Effector memory CD4-positive, alpha-beta T cell (primary cell): ENCODE measurements around the gene GRIK3.

Experiments
- DNase-seq, 3 donors: peaks; one replicate each; pipeline ENCODE4 v3.0.0-alpha.2; 2020
- H3K27ac ChIP-seq: 2 replicates; pipeline ENCODE4 v1.7.0; 2013; ENCODE audit warnings: mild to moderate bottlenecking, low read length, moderate library complexity; ENCODE audit not compliant: insufficient read depth, poor library complexity, severe bottlenecking
- H3K27me3 ChIP-seq: replicated peaks from 2 replicates; pipeline ENCODE4 v1.7.0; 2013; ENCODE audit warnings: mild to moderate bottlenecking, low read length; ENCODE audit not compliant: insufficient read depth, control insufficient read depth, poor library complexity, severe bottlenecking
- H3K36me3 ChIP-seq: 2 replicates; pipeline ENCODE4 v1.7.0; 2013; ENCODE audit warnings: mild to moderate bottlenecking, low read length, moderate library complexity; ENCODE audit not compliant: control insufficient read depth, insufficient read depth
- H3K4me1 ChIP-seq: 2 replicates; pipeline ENCODE4 v1.7.0; 2013; ENCODE audit warnings: low read length, mild to moderate bottlenecking; ENCODE audit not compliant: control insufficient read depth, insufficient read depth, poor library complexity, severe bottlenecking
- H3K4me3 ChIP-seq: 2 replicates; pipeline ENCODE4 v1.7.0; 2013; ENCODE audit warnings: low read length, low read depth, mild to moderate bottlenecking; ENCODE audit not compliant: insufficient read depth, poor library complexity, severe bottlenecking
- H3K9me3 ChIP-seq: 2 replicates; pipeline ENCODE4 v1.7.0; 2013; ENCODE audit warnings: mild to moderate bottlenecking, low read length, moderate library complexity; ENCODE audit not compliant: control insufficient read depth

The GRIK3 gene

GRCh38 chr1:37070126-37070525, 35.8 kb upstream of the GRIK3 start:
- H3K4me1 ChIP-seq: no peaks in the 10 kb centered on the region
- H3K27ac ChIP-seq: no peak overlapping the region
- no peaks in the 10 kb centered on the region for H3K27me3 ChIP-seq
- DNase-seq: no peak
- no peaks in the 10 kb centered on the region for H3K9me3 ChIP-seq
- H3K4me3 ChIP-seq: no peak overlapping the region
- no peaks in the 10 kb centered on the region for H3K36me3 ChIP-seq

GRCh38 chr1:37069406-37069805, 35.1 kb upstream of the GRIK3 start:
- Histone ChIP-seq H3K27me3 (no peaks in the 10 kb centered on the region), H3K4me3 (no peak overlapping the region), H3K27ac (no peak overlapping the region), H3K4me1 (no peaks in the 10 kb centered on the region), H3K36me3 (no peaks in the 10 kb centered on the region), H3K9me3 (no peaks in the 10 kb centered on the region)
- DNase-seq: no peak

GRCh38 chr1:37068897-37069296, 34.6 kb upstream of the GRIK3 start:
- Histone ChIP-seq H3K36me3 (no peaks in the 10 kb centered on the region), H3K4me3 (no peak overlapping the region), H3K4me1 (no peaks in the 10 kb centered on the region), H3K27me3 (no peaks in the 10 kb centered on the region), H3K9me3 (no peaks in the 10 kb centered on the region), H3K27ac (no peak overlapping the region)
- DNase-seq: no peak

GRCh38 chr1:37068260-37068659, 33.9 kb upstream of the GRIK3 start:
- Histone ChIP-seq H3K36me3 (no peaks in the 10 kb centered on the region), H3K27ac (no peak overlapping the region)

GRCh38 chr1:37064039-37064438, 29.7 kb upstream of the GRIK3 start:
- Histone ChIP-seq H3K4me3 (no peak overlapping the region), H3K27me3 (no peaks in the 10 kb centered on the region), H3K36me3 (no peaks in the 10 kb centered on the region), H3K9me3 (no peaks in the 10 kb centered on the region), H3K4me1 (no peaks in the 10 kb centered on the region), H3K27ac (no peak overlapping the region)
- DNase-seq: no peak

More at GRCh38 chr1:37068260-37068659, 33.9 kb upstream of the GRIK3 start:
- Histone ChIP-seq H3K4me1 (no peaks in the 10 kb centered on the region), H3K9me3 (no peaks in the 10 kb centered on the region), H3K27me3 (no peaks in the 10 kb centered on the region), H3K4me3 (no peak overlapping the region)
- DNase-seq: no peak

- H3K4me1 ChIP-seq: no peaks in the 10 kb centered on the region
- H3K4me3 ChIP-seq: no peak overlapping the region
- DNase-seq: no peak
- H3K27me3 ChIP-seq: no peaks in the 10 kb centered on the region
- H3K36me3 ChIP-seq: no peaks in the 10 kb centered on the region
- H3K9me3 ChIP-seq: no peaks in the 10 kb centered on the region
- H3K27ac ChIP-seq: no peak overlapping the region
Observed at GRCh38 chr1:37059346-37059745, 25.0 kb upstream of the GRIK3 start.

- H3K27me3 ChIP-seq: no peaks in the 10 kb centered on the region
- DNase-seq: no peak
Observed at GRCh38 chr1:37058424-37058988, 24.2 kb upstream of the GRIK3 start.

GRCh38 chr1:37056325-37056724, 22.0 kb upstream of the GRIK3 start:
- Histone ChIP-seq H3K27ac (no peak overlapping the region), H3K27me3 (no peaks in the 10 kb centered on the region), H3K4me3 (no peak overlapping the region), H3K36me3 (no peaks in the 10 kb centered on the region), H3K4me1 (no peaks in the 10 kb centered on the region), H3K9me3 (no peaks in the 10 kb centered on the region)
- no peak for DNase-seq

More at GRCh38 chr1:37058424-37058988, 24.2 kb upstream of the GRIK3 start:
- Histone ChIP-seq H3K4me1 (no peaks in the 10 kb centered on the region), H3K27ac (no peak overlapping the region), H3K36me3 (no peaks in the 10 kb centered on the region), H3K4me3 (no peak overlapping the region), H3K9me3 (no peaks in the 10 kb centered on the region)

GRCh38 chr1:37055631-37056030, 21.3 kb upstream of the GRIK3 start:
- no peak for DNase-seq
- Histone ChIP-seq H3K27ac (no peak overlapping the region), H3K4me1 (no peaks in the 10 kb centered on the region), H3K27me3 (no peaks in the 10 kb centered on the region), H3K4me3 (no peak overlapping the region), H3K9me3 (no peaks in the 10 kb centered on the region), H3K36me3 (no peaks in the 10 kb centered on the region)

- no peaks in the 10 kb centered on the region for H3K4me1 ChIP-seq
- H3K27me3 ChIP-seq: no peaks in the 10 kb centered on the region
- no peaks in the 10 kb centered on the region for H3K36me3 ChIP-seq
- no peak for DNase-seq
- no peaks in the 10 kb centered on the region for H3K9me3 ChIP-seq
- H3K4me3 ChIP-seq: no peak overlapping the region
- H3K27ac ChIP-seq: no peak overlapping the region
Observed at GRCh38 chr1:37053173-37053572, 18.9 kb upstream of the GRIK3 start.
